ENCODE data around the gene ZNF641. TPM values are rescaled to one million over a fixed set of nuclear protein-coding genes. Genes with fewer than 3 reads are reported as not detected.
A peak's percentile ranks its signal among the peaks of the same experiment; 100 is the strongest.

The ZNF641 gene
- total RNA-seq, 1 donor from 2014 or later: 38.0 TPM

DNA sequence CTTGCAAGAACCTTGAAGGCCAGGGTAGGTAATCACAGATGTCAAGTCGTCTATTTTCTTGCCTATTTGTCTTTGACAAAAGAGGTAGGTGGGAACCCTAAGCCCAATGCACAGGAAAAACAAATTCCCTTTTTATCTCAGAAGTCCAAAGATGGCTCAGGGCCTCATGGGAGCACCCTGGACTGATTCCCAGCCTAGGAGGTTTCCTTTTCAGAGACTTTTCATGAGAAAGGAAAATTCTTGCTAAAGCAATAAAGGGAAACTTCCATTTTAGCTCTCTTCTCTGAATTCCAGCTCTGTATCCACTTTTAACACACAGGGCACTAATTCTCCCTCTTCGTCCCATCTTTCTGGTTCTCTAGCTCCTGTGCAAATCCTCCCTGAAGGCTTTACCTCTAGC is 1.2 kb downstream of the ZNF641 start:
- Mint-ChIP-seq H3K27me3 (ENCODE audit: low read depth) (no peaks in the 10 kb centered on the region), H3K9me3 (no peaks in the 10 kb centered on the region), H3K4me3 (peak overlapping the region; percentile 98), H3K4me1 (peaks cover 31% of the 10 kb centered on the region), H3K36me3 (peaks cover 20% of the 10 kb centered on the region), H3K27ac (peak overlapping the region; percentile 99)
- TF ChIP-seq, protein P1, sequence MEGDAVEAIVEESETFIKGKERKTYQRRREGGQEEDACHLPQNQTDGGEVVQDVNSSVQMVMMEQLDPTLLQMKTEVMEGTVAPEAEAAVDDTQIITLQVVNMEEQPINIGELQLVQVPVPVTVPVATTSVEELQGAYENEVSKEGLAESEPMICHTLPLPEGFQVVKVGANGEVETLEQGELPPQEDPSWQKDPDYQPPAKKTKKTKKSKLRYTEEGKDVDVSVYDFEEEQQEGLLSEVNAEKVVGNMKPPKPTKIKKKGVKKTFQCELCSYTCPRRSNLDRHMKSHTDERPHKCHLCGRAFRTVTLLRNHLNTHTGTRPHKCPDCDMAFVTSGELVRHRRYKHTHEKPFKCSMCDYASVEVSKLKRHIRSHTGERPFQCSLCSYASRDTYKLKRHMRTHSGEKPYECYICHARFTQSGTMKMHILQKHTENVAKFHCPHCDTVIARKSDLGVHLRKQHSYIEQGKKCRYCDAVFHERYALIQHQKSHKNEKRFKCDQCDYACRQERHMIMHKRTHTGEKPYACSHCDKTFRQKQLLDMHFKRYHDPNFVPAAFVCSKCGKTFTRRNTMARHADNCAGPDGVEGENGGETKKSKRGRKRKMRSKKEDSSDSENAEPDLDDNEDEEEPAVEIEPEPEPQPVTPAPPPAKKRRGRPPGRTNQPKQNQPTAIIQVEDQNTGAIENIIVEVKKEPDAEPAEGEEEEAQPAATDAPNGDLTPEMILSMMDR (IDR thresholded peaks at IDR 0.05; ENCODE audit: unreplicated experiment): no peak
- no peak for DNase-seq (ENCODE audit: low spot score in 2 of 2, unreplicated experiment in 2 of 2)

DNA sequence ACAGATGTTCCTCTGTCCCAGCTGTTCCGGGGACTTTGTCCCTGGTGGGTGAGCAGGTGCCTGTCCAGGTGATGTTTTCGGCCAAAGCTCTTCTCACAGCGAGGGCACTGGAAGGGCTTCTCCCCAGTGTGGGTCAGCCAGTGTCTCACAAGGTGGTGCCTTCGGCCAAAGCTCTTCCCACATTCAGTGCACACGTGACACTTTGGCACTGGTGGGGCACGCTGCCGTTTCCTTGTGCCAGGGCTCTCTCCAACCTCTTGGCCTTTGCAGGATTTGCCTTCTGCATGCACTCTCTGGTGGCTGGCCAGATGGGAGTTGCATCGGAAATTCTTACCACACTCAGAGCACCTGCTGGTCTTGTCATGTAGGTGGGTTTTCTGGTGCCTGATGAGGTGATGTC is 7.7 kb downstream of the ZNF641 start:
- no peak overlapping the region for H3K27ac Mint-ChIP-seq
- no peak for DNase-seq (ENCODE audit: low spot score in 2 of 2, unreplicated experiment in 2 of 2)
- H3K4me3 Mint-ChIP-seq: no peak overlapping the region
- no peaks in the 10 kb centered on the region for H3K4me1 Mint-ChIP-seq
- no peaks in the 10 kb centered on the region for H3K27me3 Mint-ChIP-seq (ENCODE audit: low read depth)
- peaks cover 55% of the 10 kb centered on the region for H3K36me3 Mint-ChIP-seq
- TF ChIP-seq, protein P1 (IDR thresholded peaks at IDR 0.05; ENCODE audit: unreplicated experiment): no peak
- H3K9me3 Mint-ChIP-seq: no peaks in the 10 kb centered on the region

DNA sequence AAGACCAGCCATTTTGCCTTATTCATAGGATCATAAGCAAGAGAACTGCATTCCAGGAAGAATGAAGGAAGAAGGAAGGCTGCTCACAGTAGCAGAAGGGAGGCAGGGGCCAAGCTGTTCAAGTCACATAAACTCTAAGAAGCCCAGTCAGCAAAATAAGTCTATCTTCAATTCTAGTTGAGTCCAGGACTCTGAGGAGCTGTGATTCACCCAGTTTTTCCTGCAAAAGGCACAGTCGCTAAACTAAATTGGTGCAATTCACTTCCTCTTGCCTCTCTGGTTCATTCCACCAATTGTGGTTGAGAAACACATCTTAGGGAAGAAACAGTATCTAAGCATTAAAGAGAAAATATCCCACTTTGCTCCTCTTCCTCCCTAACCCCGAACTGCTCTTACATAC is 9.8 kb downstream of the ZNF641 start:
- no peak overlapping the region for H3K4me3 Mint-ChIP-seq
- H3K9me3 Mint-ChIP-seq: peaks cover 3% of the 10 kb centered on the region
- no peaks in the 10 kb centered on the region for H3K4me1 Mint-ChIP-seq
- H3K36me3 Mint-ChIP-seq: peaks cover 54% of the 10 kb centered on the region
- no peak overlapping the region for H3K27ac Mint-ChIP-seq
- no peaks in the 10 kb centered on the region for H3K27me3 Mint-ChIP-seq (ENCODE audit: low read depth)
- TF ChIP-seq, protein P1 (IDR thresholded peaks at IDR 0.05; ENCODE audit: unreplicated experiment): no peak
- DNase-seq (ENCODE audit: low spot score in 2 of 2, unreplicated experiment in 2 of 2): no peak

DNA sequence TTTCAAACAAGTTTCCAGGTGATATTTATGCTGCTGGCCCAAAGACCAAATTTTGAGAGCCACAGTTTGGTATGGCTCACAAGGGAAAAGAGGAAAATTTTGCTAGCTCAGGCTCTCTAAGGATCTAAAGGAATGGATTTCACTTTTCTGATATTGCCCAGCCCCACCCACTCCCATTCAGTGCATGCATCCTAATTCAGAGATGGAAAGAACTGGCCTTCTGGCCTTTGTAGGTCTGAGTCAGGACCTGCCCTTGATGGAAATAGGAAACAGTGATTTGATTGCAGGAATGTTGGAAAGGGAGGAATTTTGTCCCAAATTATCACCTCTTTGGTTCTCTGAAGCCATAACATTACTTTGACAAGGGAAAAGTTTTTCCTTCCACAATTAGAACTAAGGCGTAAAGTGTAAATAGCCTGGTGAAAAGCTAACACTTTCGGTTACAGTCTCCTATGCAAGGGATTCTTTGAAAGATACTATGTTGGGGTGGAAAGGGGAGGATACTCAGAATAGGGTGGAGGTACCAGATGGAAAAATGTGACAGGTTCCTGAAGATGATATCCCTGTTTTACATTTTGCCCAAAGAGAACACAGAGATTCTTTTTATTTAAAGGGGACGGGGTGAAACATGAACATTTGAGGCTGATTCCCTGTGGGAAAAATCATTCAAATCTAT is 11.1 kb downstream of the ZNF641 start:
- Mint-ChIP-seq H3K4me3 (no peak overlapping the region), H3K27ac (no peak overlapping the region), H3K27me3 (ENCODE audit: low read depth) (no peaks in the 10 kb centered on the region), H3K4me1 (no peaks in the 10 kb centered on the region), H3K9me3 (peaks cover 3% of the 10 kb centered on the region), H3K36me3 (peaks cover 44% of the 10 kb centered on the region)
- no peak for DNase-seq (ENCODE audit: low spot score in 2 of 2, unreplicated experiment in 2 of 2)
- TF ChIP-seq, protein P1 (IDR thresholded peaks at IDR 0.05; ENCODE audit: unreplicated experiment): no peak

DNA sequence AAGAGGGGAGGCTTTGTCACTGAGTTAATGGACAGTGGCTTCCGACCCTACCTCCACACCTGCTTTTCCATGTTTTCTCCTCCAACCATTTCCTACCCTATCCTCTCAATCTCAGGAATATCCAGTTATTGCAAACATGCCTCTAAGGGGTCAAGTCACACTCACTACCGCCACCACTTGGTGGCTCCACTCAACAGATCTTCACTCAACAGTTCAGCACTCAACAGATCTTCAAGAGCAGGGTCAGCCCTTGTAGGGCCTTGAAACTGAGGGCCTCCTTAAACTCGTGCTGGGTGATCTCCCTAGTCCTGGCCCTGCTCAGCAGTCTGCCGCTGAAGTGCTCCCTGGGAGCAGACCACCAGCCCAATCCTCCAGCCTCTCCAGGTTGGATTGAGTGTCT is 14.2 kb downstream of the ZNF641 start:
- Mint-ChIP-seq H3K27me3 (ENCODE audit: low read depth) (no peaks in the 10 kb centered on the region), H3K9me3 (peaks cover 3% of the 10 kb centered on the region), H3K4me3 (no peak overlapping the region), H3K27ac (no peak overlapping the region), H3K4me1 (no peaks in the 10 kb centered on the region), H3K36me3 (peaks cover 26% of the 10 kb centered on the region)
- TF ChIP-seq, protein P1 (IDR thresholded peaks at IDR 0.05; ENCODE audit: unreplicated experiment): no peak
- DNase-seq (ENCODE audit: low spot score in 2 of 2, unreplicated experiment in 2 of 2): no peak
